CD4-positive, alpha-beta T cell (primary cell): ENCODE measurements around the gene SLC2A5. TPM values are rescaled to one million over a fixed set of nuclear protein-coding genes. Genes with fewer than 3 reads are reported as not detected.

Experiments
- ATAC-seq: fragments of 200-7000 bp; cut with Tn5 transposase; one replicate; pipeline ENCODE4 v1.10.0; 2022; ENCODE audit warnings: mild to moderate bottlenecking; ENCODE audit not compliant: poor library complexity
- CTCF ChIA-PET: fragments of 350-600 bp; sonication (Branson Sonifier 250); formaldehyde crosslinking; loops from one replicate; lab custom pipeline; 2021; ENCODE audit warnings: antibody characterized with exemption, inconsistent platforms; lab: Charles Lee
- POLR2A ChIA-PET: fragments of 350-600 bp; sonication (Branson Sonifier 250); formaldehyde crosslinking; loops from one replicate; lab custom pipeline; 2021; ENCODE audit warnings: antibody characterized with exemption, inconsistent platforms; lab: Charles Lee
- DNase-seq, 14 experiments: peaks; one replicate each; pipeline ENCODE4 v3.0.0-alpha.2; 2013 to 2020; ENCODE audit warnings: mixed read lengths in 2 of 14
- H3K27ac ChIP-seq, 2 donors: one replicate each; pipeline versions ENCODE4 v1.5.1 to v1.7.0; 2013; ENCODE audit warnings: low read length in 2 of 2, low read depth in 1 of 2, mild to moderate bottlenecking in 1 of 2
- H3K27me3 ChIP-seq, 2 experiments: 1 replicate in 1 of 2; 2 replicates in 1 of 2; pipeline versions ENCODE4 v1.6.1 to v1.7.0; 2013; ENCODE audit warnings: low read length in 2 of 2, control low read depth in 1 of 2, mild to moderate bottlenecking in 1 of 2, moderate library complexity in 1 of 2; ENCODE audit not compliant: insufficient read depth in 2 of 2, control insufficient read depth in 1 of 2
- H3K36me3 ChIP-seq: one replicate; pipeline ENCODE4 v1.6.1; 2013; ENCODE audit warnings: low read length, control low read depth; ENCODE audit not compliant: insufficient read depth
- H3K4me1 ChIP-seq: one replicate; pipeline ENCODE4 v1.6.1; 2013; ENCODE audit warnings: low read length, control low read depth; ENCODE audit not compliant: insufficient read depth
- H3K4me3 ChIP-seq: one replicate; pipeline ENCODE4 v1.5.1; 2013; ENCODE audit warnings: mild to moderate bottlenecking, low read length, moderate library complexity
- H3K9me3 ChIP-seq, 2 experiments: 1 replicate in 1 of 2; 2 replicates in 1 of 2; pipeline versions ENCODE4 v1.6.1 to v1.7.0; 2013; ENCODE audit warnings: low read length in 2 of 2, mild to moderate bottlenecking in 2 of 2, control low read depth in 1 of 2, moderate library complexity in 1 of 2; ENCODE audit not compliant: control insufficient read depth in 1 of 2, insufficient read depth in 1 of 2
- H3K27ac Mint-ChIP-seq: one replicate; pipeline ENCODE4 v1.8.0; 2020; ENCODE audit warnings: mixed read lengths
- H3K27me3 Mint-ChIP-seq: one replicate; pipeline ENCODE4 v1.8.0; 2021; ENCODE audit warnings: mixed read lengths
- H3K36me3 Mint-ChIP-seq: one replicate; pipeline ENCODE4 v1.8.0; 2021; ENCODE audit warnings: low read depth, mixed read lengths
- H3K4me1 Mint-ChIP-seq: one replicate; pipeline ENCODE4 v1.8.0; 2021; ENCODE audit warnings: low read depth, mixed read lengths
- H3K4me3 Mint-ChIP-seq: one replicate; pipeline ENCODE4 v1.8.0; 2020; ENCODE audit warnings: mild to moderate bottlenecking, mixed read lengths
- H3K9me3 Mint-ChIP-seq: one replicate; pipeline ENCODE4 v1.8.0; 2020; ENCODE audit warnings: mixed read lengths
- intact Hi-C, 2 experiments: fragments of 100-400 bp; cut with DNase I in 1 of 2; cut with micrococcal nuclease in 1 of 2; formaldehyde crosslinking; loops; one replicate each; pipeline versions ENCODE4 v1.15.1 to v1.9.0; 2023 to 2025; cut with DNase I, micrococcal nuclease
- total RNA-seq, 174 experiments: library from RNA in 2 of 174; stranded (reverse) in 2 of 174; gene quantifications; one replicate each; pipeline ENCODE4 v1.2.3 and lab custom pipeline; 2021 to 2026
- TF ChIP-seq, protein P1 (sequence below): fragments of 200-600 bp; IDR thresholded peaks from one replicate; pipeline ENCODE4 v1.8.0; 2022; ENCODE audit warnings: antibody characterized with exemption, mild to moderate bottlenecking

The SLC2A5 gene
- total RNA-seq, 2 experiments from 2014 or later, result not detected

DNA sequence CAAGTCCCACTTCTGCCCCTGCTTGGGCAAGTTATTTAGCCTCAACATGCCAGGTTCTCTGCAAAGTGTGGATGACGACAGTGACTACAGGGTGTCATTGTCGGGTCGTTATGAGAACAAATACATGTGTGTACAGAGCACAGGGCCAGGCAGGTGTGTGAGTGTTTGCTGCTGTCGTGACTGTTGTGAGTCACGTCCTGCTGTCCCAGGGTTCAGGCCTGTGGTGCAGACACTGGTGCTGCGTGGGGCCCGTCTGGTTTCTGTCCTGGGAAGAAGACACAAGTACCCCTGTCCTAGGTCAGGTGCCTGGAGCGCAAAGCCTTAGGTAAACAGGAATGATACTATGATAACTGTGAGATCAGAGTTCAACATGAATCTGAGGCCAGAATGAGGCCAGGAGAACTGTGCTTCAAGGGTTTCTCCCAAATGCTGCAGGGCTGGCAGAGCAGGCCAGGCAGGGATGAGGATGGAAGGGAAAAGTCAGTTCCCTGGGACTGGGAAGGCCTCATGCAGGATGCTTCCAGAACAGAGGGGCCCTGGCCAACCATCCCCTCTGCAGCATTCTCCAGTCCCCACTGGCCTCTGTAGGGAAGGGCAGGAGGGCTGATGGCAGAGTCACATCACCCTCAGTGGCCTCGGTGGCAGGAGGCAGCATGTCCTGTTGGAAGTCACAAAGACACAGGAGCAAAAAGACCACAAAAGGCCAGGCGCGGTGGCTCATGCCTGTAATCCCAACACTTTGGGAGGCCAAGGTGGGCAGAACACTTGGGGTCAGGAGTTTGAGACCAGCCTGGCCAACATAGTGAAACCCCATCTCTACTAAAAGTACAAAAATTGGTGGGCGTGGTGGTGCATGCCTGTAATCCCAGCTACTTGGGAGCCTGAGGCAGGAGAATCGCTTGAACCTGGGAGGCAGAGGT lies 43.8 kb upstream of the SLC2A5 start:
- H3K36me3 ChIP-seq, result no peaks in the 10 kb centered on the region
- CTCF ChIA-PET, result no interaction called here
- no peak overlapping the region for H3K4me3 ChIP-seq
- H3K27me3 Mint-ChIP-seq, result no peaks in the 10 kb centered on the region
- H3K27ac Mint-ChIP-seq, result no peak overlapping the region
- H3K9me3 Mint-ChIP-seq, result no peaks in the 10 kb centered on the region
- DNase-seq (no peak), ATAC-seq (no peak)
- peaks cover 10% of the 10 kb centered on the region for H3K36me3 Mint-ChIP-seq
- TF ChIP-seq, protein P1, sequence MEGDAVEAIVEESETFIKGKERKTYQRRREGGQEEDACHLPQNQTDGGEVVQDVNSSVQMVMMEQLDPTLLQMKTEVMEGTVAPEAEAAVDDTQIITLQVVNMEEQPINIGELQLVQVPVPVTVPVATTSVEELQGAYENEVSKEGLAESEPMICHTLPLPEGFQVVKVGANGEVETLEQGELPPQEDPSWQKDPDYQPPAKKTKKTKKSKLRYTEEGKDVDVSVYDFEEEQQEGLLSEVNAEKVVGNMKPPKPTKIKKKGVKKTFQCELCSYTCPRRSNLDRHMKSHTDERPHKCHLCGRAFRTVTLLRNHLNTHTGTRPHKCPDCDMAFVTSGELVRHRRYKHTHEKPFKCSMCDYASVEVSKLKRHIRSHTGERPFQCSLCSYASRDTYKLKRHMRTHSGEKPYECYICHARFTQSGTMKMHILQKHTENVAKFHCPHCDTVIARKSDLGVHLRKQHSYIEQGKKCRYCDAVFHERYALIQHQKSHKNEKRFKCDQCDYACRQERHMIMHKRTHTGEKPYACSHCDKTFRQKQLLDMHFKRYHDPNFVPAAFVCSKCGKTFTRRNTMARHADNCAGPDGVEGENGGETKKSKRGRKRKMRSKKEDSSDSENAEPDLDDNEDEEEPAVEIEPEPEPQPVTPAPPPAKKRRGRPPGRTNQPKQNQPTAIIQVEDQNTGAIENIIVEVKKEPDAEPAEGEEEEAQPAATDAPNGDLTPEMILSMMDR, result no peak
- H3K4me1 ChIP-seq, result peaks cover 6% of the 10 kb centered on the region
- no peak overlapping the region for H3K4me3 Mint-ChIP-seq
- no peaks in the 10 kb centered on the region for H3K27me3 ChIP-seq
- no peak overlapping the region for H3K27ac ChIP-seq
- POLR2A ChIA-PET, result no interaction called here
- intact Hi-C loops, result no loop called here
- no peaks in the 10 kb centered on the region for H3K9me3 ChIP-seq
- H3K4me1 Mint-ChIP-seq, result peaks cover 15% of the 10 kb centered on the region

DNA sequence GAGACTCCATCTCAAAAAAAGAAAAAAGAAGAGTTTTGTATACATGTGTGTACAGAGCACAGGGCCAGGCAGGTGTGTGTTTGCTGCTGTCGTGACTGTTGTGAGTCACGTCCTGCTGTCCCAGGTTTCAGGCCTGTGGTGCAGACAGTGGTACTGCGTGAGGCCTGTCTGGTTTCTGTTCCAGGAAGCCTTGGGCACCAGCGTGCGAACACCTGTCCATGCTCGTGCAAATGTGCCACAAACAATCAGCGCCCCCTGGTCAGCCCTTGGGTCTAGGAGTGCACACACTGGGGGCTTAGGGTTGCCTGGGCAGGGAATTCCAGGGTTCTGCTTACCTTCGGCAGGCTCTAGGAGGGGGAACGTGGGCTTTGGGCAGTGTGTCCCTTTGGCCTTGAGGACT lies 42.5 kb upstream of the SLC2A5 start:
- CTCF ChIA-PET, result interaction anchor here (1.0 to 2.5 kb wide), 2 partner anchors 69 to 84 kb away, joined by 3 to 33 read pairs; no protein-coding TSS in a partner anchor
- Mint-ChIP-seq H3K27me3 (no peaks in the 10 kb centered on the region), H3K27ac (no peak overlapping the region), H3K4me3 (no peak overlapping the region), H3K9me3 (no peaks in the 10 kb centered on the region), H3K4me1 (peaks cover 15% of the 10 kb centered on the region), H3K36me3 (peaks cover 10% of the 10 kb centered on the region)
- H3K9me3 ChIP-seq, result no peaks in the 10 kb centered on the region
- H3K36me3 ChIP-seq, result no peaks in the 10 kb centered on the region
- POLR2A ChIA-PET, result interaction anchor here (0.6 kb wide), 1 partner anchor 54 kb away, joined by 4 read pairs; no protein-coding TSS in a partner anchor
- intact Hi-C loops, result loop anchor here (2.0 kb wide), 1 partner anchor 379 kb away; no protein-coding TSS in a partner anchor
- DNase-seq (no peak), ATAC-seq (no peak)
- no peaks in the 10 kb centered on the region for H3K27me3 ChIP-seq
- H3K4me3 ChIP-seq, result no peak overlapping the region
- TF ChIP-seq, protein P1, result no peak
- H3K4me1 ChIP-seq, result peaks cover 6% of the 10 kb centered on the region
- no peak overlapping the region for H3K27ac ChIP-seq

DNA sequence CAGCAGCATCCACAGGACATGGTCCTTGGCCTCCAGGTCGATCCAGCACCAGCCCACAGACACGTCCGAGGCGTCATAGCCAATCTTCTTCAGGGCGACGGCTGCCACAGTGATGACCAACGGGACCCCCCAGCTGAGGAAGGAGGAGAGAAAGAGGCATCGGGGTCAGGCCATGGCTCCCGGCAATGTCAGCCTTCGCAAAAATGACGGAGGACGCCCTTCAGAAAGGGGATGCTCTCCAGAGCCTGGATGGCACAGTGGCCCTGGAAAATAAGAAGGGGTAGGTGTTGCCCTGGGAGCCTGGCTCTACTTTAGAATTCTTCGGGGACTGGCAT lies 41.9 kb upstream of the SLC2A5 start:
- H3K27ac Mint-ChIP-seq, result no peak overlapping the region
- ChIA-PET POLR2A (interaction anchor here (1.0 to 1.2 kb wide), 2 partner anchors 18 to 85 kb away, joined by 3 to 6 read pairs; partner anchors contain the start of gene GPR157), CTCF (interaction anchor here (1.0 to 2.5 kb wide), 8 partner anchors 10 to 379 kb away, joined by 3 to 33 read pairs (median 4); no protein-coding TSS in a partner anchor)
- Histone ChIP-seq H3K4me3 (no peak overlapping the region), H3K27me3 (no peaks in the 10 kb centered on the region), H3K27ac (no peak overlapping the region), H3K9me3 (no peaks in the 10 kb centered on the region), H3K4me1 (peaks cover 6% of the 10 kb centered on the region), H3K36me3 (no peaks in the 10 kb centered on the region)
- no peak overlapping the region for H3K4me3 Mint-ChIP-seq
- intact Hi-C loops, result loop anchor here (2.0 kb wide), 1 partner anchor 379 kb away; no protein-coding TSS in a partner anchor
- TF ChIP-seq, protein P1, result no peak
- no peaks in the 10 kb centered on the region for H3K9me3 Mint-ChIP-seq
- ATAC-seq, result no peak
- no peak for DNase-seq
- H3K4me1 Mint-ChIP-seq, result peaks cover 15% of the 10 kb centered on the region
- no peaks in the 10 kb centered on the region for H3K27me3 Mint-ChIP-seq
- peaks cover 12% of the 10 kb centered on the region for H3K36me3 Mint-ChIP-seq
